Keratinocyte (primary cell): ENCODE measurements around the gene MKLN1. TPM values are rescaled to one million over a fixed set of nuclear protein-coding genes. Genes with fewer than 3 reads are reported as not detected.

Experiments used
- DNase-seq: peaks from one replicate; pipeline ENCODE4 v3.0.0-alpha.2; 2011; ENCODE audit warnings: low read depth, missing footprints, low spot score
- FAIRE-seq: peaks from 2 replicates; lab custom pipeline; 2011; peaks lifted over from hg19 to GRCh38; lab: Jason Lieb, UNC
- H2AFZ ChIP-seq: 2 replicates; pipeline ENCODE4 v1.6.0; 2012; ENCODE audit warnings: low read length, control low read depth, inconsistent platforms; ENCODE audit not compliant: control insufficient read depth
- H3K27ac ChIP-seq: 2 replicates; pipeline ENCODE4 v1.5.1; 2011; ENCODE audit warnings: low read length; ENCODE audit not compliant: control insufficient read depth, insufficient read depth
- H3K27me3 ChIP-seq: 3 replicates; pipeline ENCODE4 v1.6.0; 2011; ENCODE audit warnings: low read length; ENCODE audit not compliant: control insufficient read depth, insufficient read depth; ENCODE audit errors: extremely low read depth
- H3K36me3 ChIP-seq, 2 experiments: 2 replicates in 1 of 2; 3 replicates in 1 of 2; pipeline ENCODE4 v1.5.1; 2011; ENCODE audit warnings: low read length in 2 of 2, mild to moderate bottlenecking in 1 of 2; ENCODE audit not compliant: control insufficient read depth in 2 of 2, insufficient read depth in 2 of 2; ENCODE audit errors: extremely low read depth in 1 of 2
- H3K4me1 ChIP-seq: 3 replicates; pipeline ENCODE4 v1.5.1; 2011; ENCODE audit warnings: low read length; ENCODE audit not compliant: control insufficient read depth, insufficient read depth; ENCODE audit errors: extremely low read depth
- H3K4me2 ChIP-seq: 3 replicates; pipeline ENCODE4 v1.6.0; 2011; ENCODE audit warnings: low read depth, low read length; ENCODE audit not compliant: control insufficient read depth, insufficient read depth; ENCODE audit errors: extremely low read depth
- H3K4me3 ChIP-seq, 3 experiments: fragments of 200-600 bp in 1 of 3; sonication (generic) in 1 of 3; 2 replicates in 2 of 3; 3 replicates in 1 of 3; pipeline ENCODE4 v1.5.1; 2011 to 2016; ENCODE audit warnings: low read length in 3 of 3, mild to moderate bottlenecking in 3 of 3, control low read depth in 2 of 3, inconsistent platforms in 1 of 3, low read depth in 1 of 3, mixed read lengths in 1 of 3, mixed run types in 1 of 3, moderate library complexity in 1 of 3; ENCODE audit not compliant: control insufficient read depth in 2 of 3, insufficient read depth in 2 of 3; ENCODE audit errors: extremely low read depth in 1 of 3
- H3K79me2 ChIP-seq: 2 replicates; pipeline ENCODE4 v1.6.0; 2012; ENCODE audit warnings: low read length; ENCODE audit not compliant: control insufficient read depth, insufficient read depth
- H3K9ac ChIP-seq: 3 replicates; pipeline ENCODE4 v1.6.0; 2011; ENCODE audit warnings: low read length; ENCODE audit not compliant: control insufficient read depth, insufficient read depth; ENCODE audit errors: extremely low read depth
- H3K9me1 ChIP-seq: 3 replicates; pipeline ENCODE4 v1.6.0; 2011; ENCODE audit warnings: low read length; ENCODE audit not compliant: control insufficient read depth, insufficient read depth; ENCODE audit errors: extremely low read depth
- H3K9me3 ChIP-seq: 2 replicates; pipeline ENCODE4 v1.5.1; 2012; ENCODE audit warnings: low read depth, low read length; ENCODE audit not compliant: control insufficient read depth
- H4K20me1 ChIP-seq: 3 replicates; pipeline ENCODE4 v1.6.0; 2011; ENCODE audit warnings: low read length; ENCODE audit not compliant: control insufficient read depth, insufficient read depth; ENCODE audit errors: extremely low read depth
- CTCF ChIP-seq, 3 experiments: IDR thresholded peaks in 1 of 3; conservative IDR thresholded peaks in 1 of 3; optimal IDR thresholded peaks in 1 of 3; 2 replicates in 2 of 3; 3 replicates in 1 of 3; pipeline versions ENCODE3 to v1.5.1; 2011; ENCODE audit warnings: low read length in 3 of 3, mild to moderate bottlenecking in 3 of 3, moderate library complexity in 2 of 3, control low read depth in 1 of 3, inconsistent platforms in 1 of 3; ENCODE audit not compliant: insufficient read depth in 2 of 3; ENCODE audit errors: extremely low read depth in 1 of 3
- EZH2 ChIP-seq: IDR thresholded peaks from one replicate; pipeline ENCODE4 v1.6.1; 2012; ENCODE audit warnings: inconsistent platforms, mild to moderate bottlenecking, low read length, moderate library complexity
- dilution Hi-C: fragments of 300-500 bp; cut with MboI; formaldehyde crosslinking; loops from one replicate; pipeline ENCODE4 v1.7.0; 2020; ENCODE audit warnings: low sequenced_read_pairs; ENCODE audit not compliant: extremely low pct_ligation_motif_present
- polyA plus RNA-seq, 5 experiments: library from polyadenylated mRNA; depleted of rRNA in 3 of 5; stranded (reverse) in 3 of 5; stranded (forward) in 1 of 5; unstranded in 1 of 5; fragments of >200 nt; gene quantifications; 1 replicate in 1 of 5; 2 replicates in 3 of 5; 3 replicates in 1 of 5; pipeline versions ENCODE4 v1.2.1 to v1.2.3, GENCODE V29; 2011 to 2012; ENCODE audit warnings: missing spikeins in 2 of 5, low read depth in 1 of 5, low replicate concordance in 1 of 5

The MKLN1 gene
- polyA plus RNA-seq, 1 donor (not counting 4 experiments of a cell fraction or from before 2014, with no cell fraction given): 43.8 TPM

- H3K4me3 ChIP-seq: no peak overlapping the region
- no peak overlapping the region for H3K4me2 ChIP-seq
- no peak overlapping the region for H2AFZ ChIP-seq
- H3K79me2 ChIP-seq: no peaks in the 10 kb centered on the region
- H3K27ac ChIP-seq: no peak overlapping the region
- TF ChIP-seq EZH2: no peak
- TF ChIP-seq CTCF (optimal IDR thresholded peaks at IDR 0.05 in 1 of 3, IDR thresholded peaks at IDR 0.05 in 1 of 3, conservative IDR thresholded peaks at IDR 0.05 in 1 of 3; ENCODE audit: extremely low read depth in 1 of 3, insufficient read depth in 2 of 3, low read length in 3 of 3): no peak
- FAIRE-seq (no peak), DNase-seq (no peak)
- dilution Hi-C loops: no loop called here
- peaks cover 14% of the 10 kb centered on the region for H3K4me1 ChIP-seq
- H4K20me1 ChIP-seq: no peaks in the 10 kb centered on the region
- no peaks in the 10 kb centered on the region for H3K9me3 ChIP-seq
- H3K9ac ChIP-seq: no peak overlapping the region
- no peaks in the 10 kb centered on the region for H3K9me1 ChIP-seq
- H3K36me3 ChIP-seq: peaks cover 3 to 5% of the 10 kb centered on the region in 2 experiments
- H3K27me3 ChIP-seq: no peaks in the 10 kb centered on the region
Observed at GRCh38 chr7:131431756-131432155, 104.1 kb downstream of the MKLN1 start.

GRCh38 chr7:131436384-131436783, 108.7 kb downstream of the MKLN1 start:
- TF ChIP-seq EZH2 (no peak), CTCF (optimal IDR thresholded peaks at IDR 0.05 in 1 of 3, IDR thresholded peaks at IDR 0.05 in 1 of 3, conservative IDR thresholded peaks at IDR 0.05 in 1 of 3; ENCODE audit: extremely low read depth in 1 of 3, insufficient read depth in 2 of 3, low read length in 3 of 3) (no peak)
- H2AFZ ChIP-seq: no peak overlapping the region
- H3K4me1 ChIP-seq: peaks cover 4% of the 10 kb centered on the region
- H3K27ac ChIP-seq: no peak overlapping the region
- H4K20me1 ChIP-seq: no peaks in the 10 kb centered on the region
- FAIRE-seq (no peak), DNase-seq (no peak)
- no peak overlapping the region for H3K4me3 ChIP-seq
- dilution Hi-C loops: no loop called here
- no peak overlapping the region for H3K9ac ChIP-seq
- H3K79me2 ChIP-seq: no peaks in the 10 kb centered on the region
- H3K9me3 ChIP-seq: no peaks in the 10 kb centered on the region
- H3K27me3 ChIP-seq: no peaks in the 10 kb centered on the region
- peaks cover 2 to 18% of the 10 kb centered on the region in 2 experiments for H3K36me3 ChIP-seq
- no peaks in the 10 kb centered on the region for H3K9me1 ChIP-seq
- H3K4me2 ChIP-seq: no peak overlapping the region
